GM13977 (cell line): ENCODE measurements around the gene RALGPS2.

Experiments
- DNase-seq: peaks from one replicate; pipeline ENCODE4 v3.0.0; 2012; ENCODE audit warnings: low spot score
- in situ Hi-C: fragments of 300-500 bp; cut with MboI; formaldehyde crosslinking; loops from one replicate; pipeline ENCODE4 v1.12.0; 2022; ENCODE audit warnings: low sequenced_read_pairs, low pct_unique_long_range_greater_than_20kb, mixed read lengths, inconsistent platforms; ENCODE audit not compliant: unreplicated experiment
- TF ChIP-seq, protein P1 (sequence below): IDR thresholded peaks from 2 replicates; pipeline ENCODE4 v1.5.1; 2012; ENCODE audit warnings: mild to moderate bottlenecking, control low read depth; ENCODE audit not compliant: insufficient read depth; ENCODE audit errors: extremely low read depth, missing control alignments

Gene RALGPS2

DNA sequence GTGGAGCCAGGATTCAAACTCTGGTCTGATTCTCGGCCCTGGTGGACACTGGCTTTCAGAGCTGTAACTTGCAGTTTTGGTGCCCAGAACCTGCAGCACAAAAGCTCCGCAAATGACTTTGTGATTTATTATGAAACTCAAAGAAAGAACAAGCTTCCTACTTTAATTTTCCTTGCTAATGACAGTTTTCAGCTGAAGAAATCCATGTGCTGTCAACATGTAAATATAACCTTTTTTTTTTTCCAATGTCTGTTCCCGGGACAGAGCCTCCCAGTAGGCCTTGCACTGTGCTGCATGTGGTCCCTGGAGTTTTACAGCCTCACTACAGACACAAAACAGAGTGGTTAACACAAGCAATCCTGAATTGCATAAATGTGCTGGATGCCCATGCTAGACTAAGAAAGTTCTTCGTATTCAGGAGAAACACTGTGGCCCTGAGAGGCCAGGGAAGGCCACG lies 208.1 kb downstream of the RALGPS2 start:
- TF ChIP-seq, protein P1, sequence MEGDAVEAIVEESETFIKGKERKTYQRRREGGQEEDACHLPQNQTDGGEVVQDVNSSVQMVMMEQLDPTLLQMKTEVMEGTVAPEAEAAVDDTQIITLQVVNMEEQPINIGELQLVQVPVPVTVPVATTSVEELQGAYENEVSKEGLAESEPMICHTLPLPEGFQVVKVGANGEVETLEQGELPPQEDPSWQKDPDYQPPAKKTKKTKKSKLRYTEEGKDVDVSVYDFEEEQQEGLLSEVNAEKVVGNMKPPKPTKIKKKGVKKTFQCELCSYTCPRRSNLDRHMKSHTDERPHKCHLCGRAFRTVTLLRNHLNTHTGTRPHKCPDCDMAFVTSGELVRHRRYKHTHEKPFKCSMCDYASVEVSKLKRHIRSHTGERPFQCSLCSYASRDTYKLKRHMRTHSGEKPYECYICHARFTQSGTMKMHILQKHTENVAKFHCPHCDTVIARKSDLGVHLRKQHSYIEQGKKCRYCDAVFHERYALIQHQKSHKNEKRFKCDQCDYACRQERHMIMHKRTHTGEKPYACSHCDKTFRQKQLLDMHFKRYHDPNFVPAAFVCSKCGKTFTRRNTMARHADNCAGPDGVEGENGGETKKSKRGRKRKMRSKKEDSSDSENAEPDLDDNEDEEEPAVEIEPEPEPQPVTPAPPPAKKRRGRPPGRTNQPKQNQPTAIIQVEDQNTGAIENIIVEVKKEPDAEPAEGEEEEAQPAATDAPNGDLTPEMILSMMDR = no peak
- in situ Hi-C loops = no loop called here
- DNase-seq = no peak

DNA sequence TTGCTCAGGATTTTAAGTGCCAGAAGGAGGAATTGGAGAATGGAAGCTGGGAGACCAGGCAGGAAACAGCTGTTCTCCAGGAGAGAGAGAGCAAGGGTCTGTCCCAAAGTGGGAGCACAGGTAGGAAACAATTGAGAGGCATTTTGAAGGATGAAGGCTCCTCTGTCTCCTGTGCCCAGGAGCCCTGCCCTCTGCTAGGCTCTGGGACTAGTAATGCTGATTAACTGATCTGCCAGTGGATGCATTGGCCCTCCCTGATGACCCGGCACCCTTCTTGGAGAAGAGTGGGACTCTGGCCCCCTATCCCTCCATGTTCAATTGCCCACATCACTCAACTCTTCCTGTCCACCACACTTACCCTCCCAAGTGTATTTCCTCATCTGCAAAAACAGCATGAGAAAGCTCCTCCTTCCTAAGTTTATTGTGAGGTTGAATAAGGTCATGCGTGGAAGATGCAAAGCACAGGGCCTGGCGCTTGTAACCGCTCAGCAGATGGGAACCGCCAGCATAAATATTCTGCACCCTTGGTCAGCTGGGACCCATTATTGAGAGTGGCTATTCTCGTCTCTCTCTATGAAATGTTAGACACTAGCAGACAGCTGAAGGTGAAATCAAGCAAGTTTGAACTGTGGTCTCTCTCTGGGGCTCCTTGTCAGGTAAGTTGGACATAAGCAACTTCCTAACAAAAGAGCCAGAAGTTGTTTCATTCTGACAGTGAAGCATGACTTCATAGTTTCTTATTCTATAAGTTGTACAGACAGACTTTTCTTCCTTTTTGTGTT lies 208.9 kb downstream of the RALGPS2 start:
- DNase-seq = no peak
- in situ Hi-C loops = no loop called here
- TF ChIP-seq, protein P1 = no peak

DNA sequence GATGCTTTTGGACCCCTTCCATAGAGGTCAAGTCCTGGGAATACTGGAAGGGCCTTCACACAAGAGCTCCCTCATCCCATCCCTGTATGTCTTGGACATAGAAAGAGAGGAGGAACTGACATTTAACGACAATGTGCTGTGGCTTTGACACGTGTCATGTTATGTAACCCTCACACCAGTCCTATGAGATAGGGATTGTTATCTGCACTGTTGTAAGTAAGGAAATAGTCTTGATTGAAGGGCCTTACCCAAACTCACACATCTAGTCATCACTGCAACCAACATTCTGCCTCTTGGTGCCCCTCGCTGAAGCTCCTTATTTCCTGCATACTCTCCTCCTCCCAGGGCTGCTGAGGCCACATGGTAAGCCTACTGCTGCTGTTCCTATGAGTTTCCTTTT lies 209.5 kb downstream of the RALGPS2 start:
- DNase-seq = no peak
- in situ Hi-C loops = no loop called here
- TF ChIP-seq, protein P1 = no peak

DNA sequence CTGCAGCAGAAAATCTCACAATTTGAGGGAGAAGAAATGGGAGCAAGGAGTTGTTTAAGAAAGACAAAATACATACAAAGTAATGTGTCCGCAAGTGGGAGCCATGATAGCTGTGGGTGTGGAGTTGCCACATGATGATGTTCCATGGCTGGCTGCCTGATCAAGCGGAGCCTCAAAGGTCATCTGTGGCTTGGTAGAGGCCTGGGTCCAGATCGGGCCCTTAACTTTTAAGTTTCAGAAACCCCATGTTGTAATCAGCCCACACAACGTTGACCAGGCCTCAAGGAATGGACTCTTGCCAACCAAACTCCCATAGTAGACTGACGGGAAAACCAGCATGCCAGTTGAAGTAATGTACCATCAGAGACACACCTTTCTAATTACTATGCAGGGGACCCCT lies 210.6 kb downstream of the RALGPS2 start:
- TF ChIP-seq, protein P1 = no peak
- DNase-seq = no peak
- in situ Hi-C loops = no loop called here

DNA sequence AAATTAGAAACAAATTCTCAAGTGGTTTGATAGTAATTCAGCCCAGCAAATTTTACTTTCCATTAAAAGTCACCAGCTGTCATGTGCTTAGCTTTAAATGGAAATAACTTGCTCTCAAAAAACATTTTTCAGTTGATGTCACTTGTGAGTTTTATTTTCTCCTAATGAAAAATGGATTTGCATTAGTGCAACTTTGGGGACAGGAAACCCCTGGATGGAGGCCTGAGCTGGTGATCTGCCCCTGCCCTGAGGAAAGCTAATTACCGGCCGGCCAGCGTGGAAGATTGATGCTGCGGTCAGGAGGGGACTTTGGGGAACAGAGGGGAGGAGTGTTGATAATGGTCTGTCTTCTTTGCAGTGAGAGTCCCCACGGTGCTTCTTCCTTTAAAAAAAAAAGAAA lies 212.7 kb downstream of the RALGPS2 start:
- in situ Hi-C loops = no loop called here
- no peak for DNase-seq
- TF ChIP-seq, protein P1 = no peak

DNA sequence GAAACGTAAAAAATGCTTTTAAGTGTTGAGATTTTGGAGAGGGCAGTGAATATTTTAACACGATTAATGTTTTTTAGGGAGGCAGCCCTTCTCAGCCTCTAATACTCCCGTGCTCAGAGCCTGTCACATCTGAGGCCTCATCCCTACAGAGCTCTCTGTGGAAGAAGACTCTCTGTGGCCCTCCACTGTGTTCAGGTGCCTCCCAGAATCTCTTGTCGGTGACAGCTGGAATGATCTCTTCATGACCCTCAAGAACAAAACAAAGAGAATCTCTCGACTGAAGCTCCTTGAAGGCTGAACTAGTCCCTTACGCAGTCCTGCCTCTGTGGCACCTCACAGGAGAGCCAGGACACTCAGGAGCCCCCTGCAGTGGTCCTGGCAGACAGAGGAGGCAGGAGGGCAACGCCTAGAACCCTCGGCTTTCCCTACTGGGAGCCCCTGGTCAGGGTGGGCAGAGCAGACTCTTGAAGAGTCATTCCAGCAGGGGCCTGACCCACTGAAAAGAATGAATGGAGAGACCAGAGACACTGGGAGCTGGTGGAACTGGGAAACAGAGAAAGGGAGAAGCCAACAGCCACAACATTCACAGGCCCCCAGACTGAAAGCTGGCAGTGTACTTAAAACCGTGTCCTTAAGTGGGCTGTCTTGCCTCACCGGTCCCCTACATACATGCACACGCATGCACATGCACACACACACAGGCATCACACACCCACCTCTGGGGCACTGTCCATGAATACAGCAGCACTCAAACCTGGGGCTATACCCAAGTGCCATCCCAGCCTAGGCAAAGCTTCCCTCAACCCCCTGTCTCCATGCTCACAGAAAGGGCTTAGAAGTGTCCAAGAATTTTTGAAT lies 213.3 kb downstream of the RALGPS2 start:
- in situ Hi-C loops = no loop called here
- TF ChIP-seq, protein P1 = no peak
- DNase-seq = no peak
